Trophoblast cell (in vitro differentiated cells and primary cell): ENCODE data around the gene GAS5.

Experiments
- DNase-seq, 2 donors: peaks; one replicate each; pipeline ENCODE4 v3.0.0-alpha.2; 2016
- H2AFZ ChIP-seq: 2 replicates; pipeline ENCODE4 v1.6.1; 2013; ENCODE audit warnings: low read length, moderate library complexity, mild to moderate bottlenecking; ENCODE audit not compliant: insufficient read depth, poor library complexity
- H2AK5ac ChIP-seq: 2 replicates; pipeline ENCODE4 v1.6.1; 2013; ENCODE audit warnings: mild to moderate bottlenecking, low read length
- H2BK120ac ChIP-seq: 2 replicates; pipeline ENCODE4 v1.6.1; 2013; ENCODE audit warnings: low read length, mild to moderate bottlenecking, moderate library complexity; ENCODE audit not compliant: insufficient read depth, poor library complexity
- H2BK12ac ChIP-seq: 2 replicates; pipeline ENCODE4 v1.6.1; 2013; ENCODE audit warnings: mild to moderate bottlenecking, low read length, moderate library complexity
- H2BK5ac ChIP-seq: 2 replicates; pipeline ENCODE4 v1.6.1; 2013; ENCODE audit warnings: low read length, low read depth, moderate library complexity, mild to moderate bottlenecking; ENCODE audit not compliant: poor library complexity
- H3K14ac ChIP-seq: 2 replicates; pipeline ENCODE4 v1.6.1; 2013; ENCODE audit warnings: mild to moderate bottlenecking, low read length
- H3K18ac ChIP-seq: 2 replicates; pipeline ENCODE4 v1.6.1; 2013; ENCODE audit warnings: mild to moderate bottlenecking, low read length
- H3K23ac ChIP-seq: 2 replicates; pipeline ENCODE4 v1.6.1; 2013; ENCODE audit warnings: low read length
- H3K27ac ChIP-seq: 2 replicates; pipeline ENCODE4 v1.5.1; 2013; ENCODE audit warnings: low read depth, mild to moderate bottlenecking, inconsistent platforms, low read length, moderate library complexity
- H3K27me3 ChIP-seq: 2 replicates; pipeline ENCODE4 v1.6.1; 2013; ENCODE audit warnings: inconsistent platforms, mild to moderate bottlenecking, low read length, moderate library complexity; ENCODE audit not compliant: insufficient read depth
- H3K36me3 ChIP-seq, 2 experiments: 1 replicate in 1 of 2; 2 replicates in 1 of 2; pipeline ENCODE4 v1.6.1; 2013; ENCODE audit warnings: low read length in 2 of 2, mild to moderate bottlenecking in 2 of 2, moderate library complexity in 1 of 2; ENCODE audit not compliant: insufficient read depth in 2 of 2, control insufficient read depth in 1 of 2
- H3K4ac ChIP-seq: 2 replicates; pipeline ENCODE4 v1.6.1; 2013; ENCODE audit warnings: low read depth, mild to moderate bottlenecking, low read length, moderate library complexity
- H3K4me1 ChIP-seq, 2 experiments: 1 replicate in 1 of 2; 2 replicates in 1 of 2; pipeline ENCODE4 v1.6.1; 2013; ENCODE audit warnings: low read length in 2 of 2, mild to moderate bottlenecking in 2 of 2, moderate library complexity in 1 of 2; ENCODE audit not compliant: insufficient read depth in 2 of 2, control insufficient read depth in 1 of 2
- H3K4me2 ChIP-seq: 2 replicates; pipeline ENCODE4 v1.6.1; 2013; ENCODE audit warnings: inconsistent platforms, mild to moderate bottlenecking, low read length, moderate library complexity
- H3K4me3 ChIP-seq: 2 replicates; pipeline ENCODE4 v1.5.1; 2013; ENCODE audit warnings: mild to moderate bottlenecking, low read depth, low read length, inconsistent platforms
- H3K79me1 ChIP-seq: one replicate; pipeline ENCODE4 v1.6.1; 2013; ENCODE audit warnings: low read length
- H3K79me2 ChIP-seq: 2 replicates; pipeline ENCODE4 v1.6.1; 2013; ENCODE audit warnings: low read length, mild to moderate bottlenecking; ENCODE audit not compliant: control insufficient read depth, insufficient read depth, poor library complexity
- H3K9ac ChIP-seq: 2 replicates; pipeline ENCODE4 v1.6.1; 2013; ENCODE audit warnings: mild to moderate bottlenecking, low read length
- H3K9me3 ChIP-seq: 2 replicates; pipeline ENCODE4 v1.6.1; 2013; ENCODE audit warnings: low read depth, mild to moderate bottlenecking, control low read depth, inconsistent platforms, low read length; ENCODE audit not compliant: insufficient read depth
- H4K12ac ChIP-seq: 2 replicates; pipeline ENCODE4 v1.6.1; 2013; ENCODE audit warnings: low read depth, mild to moderate bottlenecking, low read length, moderate library complexity
- H4K8ac ChIP-seq: 2 replicates; pipeline ENCODE4 v1.6.1; 2013; ENCODE audit warnings: low read depth, mild to moderate bottlenecking, low read length, moderate library complexity
- H4K91ac ChIP-seq: one replicate; pipeline ENCODE4 v1.6.1; 2013; ENCODE audit warnings: low read depth, mild to moderate bottlenecking, low read length, moderate library complexity
- WGBS: extraction: QIAGEN DNeasy Blood & Tissue Kit; methylation state at CpG from one replicate; pipeline ENCODE4 v1.1.7; 2013; ENCODE audit warnings: missing lambda C conversion rate; ENCODE audit not compliant: insufficient read length, insufficient coverage; ENCODE audit errors: extremely low coverage; 5-methylcytosine and 5-hydroxymethylcytosine counted together

The GAS5 gene

GRCh38 chr1:173878251-173878650 is 10.5 kb upstream of the GAS5 start:
- peaks cover 3 to 7% of the 10 kb centered on the region in 2 experiments for H3K36me3 ChIP-seq
- no peaks in the 10 kb centered on the region for H3K79me1 ChIP-seq
- no peak overlapping the region for H4K8ac ChIP-seq
- no peak overlapping the region for H2BK5ac ChIP-seq
- H3K4ac ChIP-seq = no peak overlapping the region
- no peak overlapping the region for H2AFZ ChIP-seq
- H3K79me2 ChIP-seq = no peaks in the 10 kb centered on the region
- H4K12ac ChIP-seq = no peak overlapping the region
- H2AK5ac ChIP-seq = no peak overlapping the region
- H3K9ac ChIP-seq = no peak overlapping the region
- no peaks in the 10 kb centered on the region for H3K27me3 ChIP-seq
- H2BK120ac ChIP-seq = no peak overlapping the region
- H3K4me3 ChIP-seq = no peak overlapping the region
- no peak overlapping the region for H3K18ac ChIP-seq
- no peak overlapping the region for H3K4me2 ChIP-seq
- H2BK12ac ChIP-seq = no peak overlapping the region
- no peak overlapping the region for H3K23ac ChIP-seq
- H4K91ac ChIP-seq = no peak overlapping the region
- H3K9me3 ChIP-seq = no peaks in the 10 kb centered on the region
- no peak overlapping the region for H3K27ac ChIP-seq
- no peak overlapping the region for H3K14ac ChIP-seq
- no peaks in the 10 kb centered on the region for H3K4me1 ChIP-seq
- no peak for DNase-seq

DNA sequence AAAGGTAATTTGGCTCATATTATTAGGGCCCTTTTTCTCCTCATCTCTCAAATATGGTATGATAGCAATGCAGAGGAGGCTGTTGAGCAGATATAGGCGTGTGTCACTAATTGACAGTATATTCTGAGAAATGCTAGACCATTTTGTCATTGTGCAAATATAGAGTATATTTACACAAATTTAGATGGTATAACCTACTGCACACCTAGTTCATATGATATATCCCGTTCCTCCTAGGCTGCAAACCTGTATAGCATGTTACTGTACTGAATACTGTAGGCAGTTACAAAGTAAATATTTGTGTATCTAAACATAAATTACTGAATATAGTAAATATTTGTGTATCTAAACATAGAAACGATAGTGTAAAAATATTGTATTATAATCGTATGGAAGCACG is 8.9 kb upstream of the GAS5 start:
- Histone ChIP-seq H3K4me3 (no peak overlapping the region), H3K79me2 (no peaks in the 10 kb centered on the region), H2AFZ (no peak overlapping the region), H3K27ac (no peak overlapping the region), H4K8ac (no peak overlapping the region), H3K27me3 (no peaks in the 10 kb centered on the region), H3K4ac (no peak overlapping the region), H3K4me2 (no peak overlapping the region), H3K36me3 (peaks cover 3 to 7% of the 10 kb centered on the region in 2 experiments), H4K91ac (no peak overlapping the region), H3K18ac (no peak overlapping the region), H2AK5ac (no peak overlapping the region), H2BK12ac (no peak overlapping the region), H3K14ac (no peak overlapping the region), H2BK5ac (no peak overlapping the region), H3K79me1 (no peaks in the 10 kb centered on the region), H3K9ac (no peak overlapping the region), H2BK120ac (no peak overlapping the region), H3K4me1 (no peaks in the 10 kb centered on the region), H4K12ac (no peak overlapping the region), H3K9me3 (no peaks in the 10 kb centered on the region), H3K23ac (no peak overlapping the region)
- DNase-seq = no peak
- WGBS = 100% methylated on average over 2 of the region's 5 CpGs

DNA sequence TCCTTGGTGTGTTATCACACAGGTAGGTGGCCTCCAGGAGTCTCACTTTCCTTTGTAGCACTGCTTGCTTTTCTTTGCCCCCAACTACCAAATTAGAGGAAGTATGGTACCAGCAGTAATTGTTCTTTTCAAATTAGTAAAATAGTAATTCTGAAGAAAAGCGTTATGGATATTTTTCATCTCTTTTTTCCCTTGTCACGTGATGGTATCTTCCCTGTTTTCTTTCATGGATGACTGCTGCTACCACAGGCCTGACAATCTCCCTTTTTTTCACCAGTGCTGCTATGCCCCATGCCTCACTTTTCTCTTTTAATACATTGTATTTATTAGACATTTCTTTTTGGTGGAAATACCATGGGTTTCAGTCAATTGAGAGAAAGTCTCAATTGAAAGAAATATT is 3.7 kb upstream of the GAS5 start:
- H2BK5ac ChIP-seq = no peak overlapping the region
- H3K36me3 ChIP-seq = peaks cover 9 to 12% of the 10 kb centered on the region in 2 experiments
- no peak overlapping the region for H3K4me2 ChIP-seq
- H3K4me3 ChIP-seq = no peak overlapping the region
- no peak overlapping the region for H2AFZ ChIP-seq
- H3K27ac ChIP-seq = no peak overlapping the region
- no peak overlapping the region for H2BK12ac ChIP-seq
- no peak for DNase-seq
- H3K79me1 ChIP-seq = peaks cover 14% of the 10 kb centered on the region
- H3K9me3 ChIP-seq = no peaks in the 10 kb centered on the region
- H3K4me1 ChIP-seq = no peaks in the 10 kb centered on the region
- H3K14ac ChIP-seq = no peak overlapping the region
- H3K23ac ChIP-seq = no peak overlapping the region
- H4K8ac ChIP-seq = no peak overlapping the region
- no peak overlapping the region for H3K9ac ChIP-seq
- H4K12ac ChIP-seq = no peak overlapping the region
- no peak overlapping the region for H2BK120ac ChIP-seq
- no peak overlapping the region for H3K18ac ChIP-seq
- H3K4ac ChIP-seq = no peak overlapping the region
- H3K27me3 ChIP-seq = no peaks in the 10 kb centered on the region
- no peak overlapping the region for H4K91ac ChIP-seq
- WGBS = no CpG with 5 or more reads among the region's 2 CpGs
- peaks cover 12% of the 10 kb centered on the region for H3K79me2 ChIP-seq
- H2AK5ac ChIP-seq = no peak overlapping the region

DNA sequence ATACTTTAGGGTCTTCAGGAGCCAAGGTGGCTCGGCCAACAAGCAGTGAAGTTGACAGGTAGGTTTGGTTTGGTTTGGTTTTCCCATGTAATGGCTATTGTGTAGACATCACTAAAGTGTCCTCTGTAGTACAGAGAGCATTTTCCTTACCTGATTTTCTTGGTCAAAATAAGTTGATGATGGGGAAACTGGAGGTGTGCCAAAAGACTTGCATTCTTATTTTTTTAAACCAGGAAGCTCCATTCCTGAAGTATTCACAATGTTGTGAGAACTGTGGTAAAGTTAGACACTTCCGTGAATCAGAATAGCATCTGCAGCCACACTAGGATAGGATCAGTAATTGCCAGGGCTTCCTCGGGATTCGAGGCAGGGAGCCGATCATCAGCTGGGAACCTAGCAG is 3.3 kb upstream of the GAS5 start:
- Histone ChIP-seq H3K18ac (no peak overlapping the region), H3K27me3 (no peaks in the 10 kb centered on the region), H2AFZ (no peak overlapping the region), H3K4me3 (no peak overlapping the region), H3K79me1 (peaks cover 14% of the 10 kb centered on the region), H3K79me2 (peaks cover 12% of the 10 kb centered on the region), H3K4ac (no peak overlapping the region), H4K8ac (no peak overlapping the region), H4K91ac (no peak overlapping the region), H2BK12ac (no peak overlapping the region), H3K14ac (no peak overlapping the region), H3K23ac (no peak overlapping the region), H2BK120ac (no peak overlapping the region), H2BK5ac (no peak overlapping the region), H3K4me1 (no peaks in the 10 kb centered on the region), H3K4me2 (no peak overlapping the region), H3K27ac (no peak overlapping the region), H2AK5ac (no peak overlapping the region), H3K9me3 (no peaks in the 10 kb centered on the region), H4K12ac (no peak overlapping the region), H3K9ac (no peak overlapping the region), H3K36me3 (peaks cover 11 to 12% of the 10 kb centered on the region in 2 experiments)
- DNase-seq = no peak
- WGBS = no CpG with 5 or more reads among the region's 5 CpGs
